SK-N-SH (cell line): Measurements from ENCODE around the gene SAXO2. TPM values are rescaled to one million over a fixed set of nuclear protein-coding genes. Genes with fewer than 3 reads are reported as not detected.
"Not testable (repeated sequence)": the region's sequence is repeated elsewhere in the genome, so short reads cannot be mapped to it uniquely, and the experiment has no call there.

Experiments used
- CTCF ChIA-PET: fragments of 300-600, 350-600 bp; formaldehyde crosslinking; extraction: SDS; loops from one replicate; lab custom pipeline; 2021; lab: Yijun Ruan, JAX
- POLR2A ChIA-PET: fragments of 350-600 bp; sonication (Branson Sonifier 250); formaldehyde crosslinking; extraction: SDS; loops from one replicate; lab custom pipeline; 2020; ENCODE audit warnings: antibody characterized with exemption, inconsistent platforms; lab: Yijun Ruan, JAX
- DNase-seq: peaks from one replicate; pipeline ENCODE4 v3.0.0; 2012
- H2AFZ ChIP-seq: fragments of 200-600 bp; sonication (generic); 2 replicates; pipeline ENCODE4 v1.8.1; 2016; ENCODE audit warnings: antibody characterized with exemption, mild to moderate bottlenecking, low read depth
- H3F3A ChIP-seq: fragments of 200-600 bp; sonication (generic); replicated peaks from 2 replicates; pipeline ENCODE3; 2016; ENCODE audit warnings: antibody characterized with exemption, mild to moderate bottlenecking; ENCODE audit not compliant: insufficient read depth
- H3K27ac ChIP-seq, 2 experiments: fragments of 200-500 bp in 1 of 2; fragments of 200-600 bp in 1 of 2; sonication (Bioruptor generic) in 1 of 2; sonication (generic), shearing (Covaris generic) in 1 of 2; 2 replicates each; pipeline versions ENCODE4 v1.5.1 to v1.6.1; 2014 to 2016; ENCODE audit warnings: low read depth in 2 of 2, inconsistent platforms in 1 of 2, low read length in 1 of 2, mild to moderate bottlenecking in 1 of 2, mixed read lengths in 1 of 2
- H3K27me3 ChIP-seq: fragments of 200-600 bp; sonication (generic), shearing (Covaris generic); 2 replicates; pipeline ENCODE4 v1.6.1; 2016; ENCODE audit warnings: mixed run types; ENCODE audit not compliant: insufficient read depth
- H3K36me3 ChIP-seq, 2 experiments: fragments of 200-500 bp in 1 of 2; fragments of 200-600 bp in 1 of 2; sonication (Bioruptor generic) in 1 of 2; sonication (generic) in 1 of 2; replicated peaks in 1 of 2; 2 replicates each; pipeline versions ENCODE3 to v1.5.1; 2014 to 2016; ENCODE audit warnings: low read length in 1 of 2, mild to moderate bottlenecking in 1 of 2; ENCODE audit not compliant: insufficient read depth in 2 of 2, control insufficient read depth in 1 of 2
- H3K4me1 ChIP-seq, 2 experiments: fragments of 200-500 bp in 1 of 2; fragments of 200-600 bp in 1 of 2; sonication (Bioruptor generic) in 1 of 2; sonication (generic), shearing (Covaris generic) in 1 of 2; 2 replicates each; pipeline versions ENCODE4 v1.5.1 to v1.6.1; 2014 to 2016; ENCODE audit warnings: low read depth in 1 of 2, low read length in 1 of 2, mixed run types in 1 of 2; ENCODE audit not compliant: insufficient read depth in 2 of 2, control insufficient read depth in 1 of 2
- H3K4me2 ChIP-seq: fragments of 200-600 bp; sonication (generic), shearing (Covaris generic); 2 replicates; pipeline ENCODE4 v1.6.1; 2017; ENCODE audit warnings: mixed run types
- H3K4me3 ChIP-seq, 2 experiments: fragments of 200-500 bp in 1 of 2; fragments of 200-600 bp in 1 of 2; sonication (Bioruptor generic) in 1 of 2; sonication (generic), shearing (Covaris generic) in 1 of 2; 2 replicates each; pipeline versions ENCODE4 v1.5.1 to v1.8.1; 2014 to 2016; ENCODE audit warnings: low read depth in 2 of 2, inconsistent platforms in 1 of 2, low read length in 1 of 2, mild to moderate bottlenecking in 1 of 2, mixed read lengths in 1 of 2, moderate library complexity in 1 of 2
- H3K79me2 ChIP-seq: fragments of 200-600 bp; sonication (generic); 2 replicates; pipeline ENCODE4 v1.8.1; 2017; ENCODE audit warnings: mild to moderate bottlenecking; ENCODE audit not compliant: insufficient read depth
- H3K9ac ChIP-seq: fragments of 200-600 bp; sonication (generic); 2 replicates; pipeline ENCODE4 v1.6.1; 2017; ENCODE audit warnings: mixed run types
- H3K9me2 ChIP-seq: fragments of 200-600 bp; sonication (generic); 2 replicates; pipeline ENCODE4 v1.6.1; 2017; ENCODE audit warnings: mixed run types
- H3K9me3 ChIP-seq: fragments of 200-600 bp; sonication (generic); 2 replicates; pipeline ENCODE4 v1.6.1; 2017; ENCODE audit warnings: mixed run types, mild to moderate bottlenecking, moderate library complexity
- H4K20me1 ChIP-seq: fragments of 200-600 bp; sonication (generic); 2 replicates; pipeline ENCODE4 v1.6.1; 2017; ENCODE audit warnings: mild to moderate bottlenecking, mixed run types; ENCODE audit not compliant: insufficient read depth
- EZH2phosphoT487 ChIP-seq: fragments of 200-600 bp; sonication (generic); IDR thresholded peaks from 2 replicates; pipeline ENCODE4 v1.6.1; 2017; ENCODE audit warnings: low read depth, mixed run types, mild to moderate bottlenecking, antibody characterized with exemption, moderate library complexity, borderline replicate concordance
- GABPA ChIP-seq: IDR thresholded peaks from 2 replicates; pipeline ENCODE4 v1.4.0; 2012; ENCODE audit warnings: low read depth, mild to moderate bottlenecking
- GATA2 ChIP-seq: sonication (generic); formaldehyde crosslinking; IDR thresholded peaks from 2 replicates; pipeline ENCODE4 v1.5.0; 2020; ENCODE audit warnings: mild to moderate bottlenecking, missing genetic modification reagents
- MAX ChIP-seq: IDR thresholded peaks from 2 replicates; pipeline ENCODE4 v1.4.0; 2012; ENCODE audit warnings: low read depth
- MEF2A ChIP-seq: IDR thresholded peaks from 2 replicates; pipeline ENCODE4 v1.4.0; 2012; ENCODE audit warnings: low read depth, borderline replicate concordance
- NFIC ChIP-seq: IDR thresholded peaks from 2 replicates; pipeline ENCODE4 v1.4.0; 2012; ENCODE audit warnings: borderline replicate concordance
- NRF1 ChIP-seq: IDR thresholded peaks from 2 replicates; pipeline ENCODE4 v1.6.1; 2012; ENCODE audit warnings: low read depth, mild to moderate bottlenecking, low read length
- PBX3 ChIP-seq: IDR thresholded peaks from 2 replicates; pipeline ENCODE4; 2012
- POLR2AphosphoS5 ChIP-seq: IDR thresholded peaks from 2 replicates; pipeline ENCODE4 v1.6.1; 2012; ENCODE audit warnings: low read depth, low read length
- RAD21 ChIP-seq: IDR thresholded peaks from 2 replicates; pipeline ENCODE4 v1.6.1; 2012; ENCODE audit warnings: mild to moderate bottlenecking, low read length
- REST ChIP-seq: IDR thresholded peaks from 2 replicates; pipeline ENCODE4 v1.6.1; 2012; ENCODE audit warnings: mild to moderate bottlenecking, low read depth, low read length, moderate library complexity
- RXRA ChIP-seq: IDR thresholded peaks from 2 replicates; pipeline ENCODE4 v1.4.0; 2012; ENCODE audit warnings: low read depth, mild to moderate bottlenecking, borderline replicate concordance
- SIN3A ChIP-seq: IDR thresholded peaks from 2 replicates; pipeline ENCODE4 v1.6.1; 2012; ENCODE audit warnings: low read depth, mild to moderate bottlenecking, low read length, moderate library complexity, borderline replicate concordance
- TAF1 ChIP-seq: IDR thresholded peaks from 2 replicates; pipeline ENCODE4 v1.6.1; 2012; ENCODE audit warnings: low read depth, mild to moderate bottlenecking, low read length, moderate library complexity, borderline replicate concordance
- TCF12 ChIP-seq: IDR thresholded peaks from 2 replicates; pipeline ENCODE4 v1.4.0; 2012
- USF2 ChIP-seq: fragments of 150-350 bp; IDR thresholded peaks from 2 replicates; pipeline ENCODE4 v1.6.1; 2017; ENCODE audit warnings: antibody characterized with exemption, low read length, low read depth, borderline replicate concordance
- YY1 ChIP-seq: IDR thresholded peaks from 2 replicates; pipeline ENCODE4 v1.4.0; 2012; ENCODE audit warnings: low read depth, mild to moderate bottlenecking
- WGBS: methylation state at CpG from one replicate; pipeline ENCODE4 v1.1.6; 2017; ENCODE audit warnings: low lambda C conversion rate; 5-methylcytosine and 5-hydroxymethylcytosine counted together
- polyA plus RNA-seq, 3 experiments: library from polyadenylated mRNA; depleted of rRNA; stranded (reverse); fragments of >200 nt; gene quantifications; 2 replicates each; pipeline ENCODE4 v1.2.3, GENCODE V29; 2012

SAXO2 gene
- polyA plus RNA-seq, 1 of the 3 experiments (the other 2 are of a cell fraction): 2.8 TPM

GRCh38 chr15:82231233-82231632, 31.4 kb upstream of the SAXO2 start (continued):
- TF ChIP-seq NRF1 (no peak), EZH2phosphoT487 (no peak), NFIC (no peak), TCF12 (no peak), MEF2A (no peak), MAX (no peak), SIN3A (no peak), PBX3 (no peak)

- H3K4me3 ChIP-seq: no peak overlapping the region
- ChIA-PET CTCF (no interaction called here), POLR2A (no interaction called here)
- H3K4me1 ChIP-seq: peaks cover 0 to 4% of the 10 kb centered on the region in 2 experiments; a peak in 2 of 4 replicates
- peaks cover 22 to 24% of the 10 kb centered on the region in 2 experiments for H3K36me3 ChIP-seq
- no peak overlapping the region for H3K27ac ChIP-seq
- H3K9me3 ChIP-seq: no peaks in the 10 kb centered on the region
- DNase-seq: peak; percentile 3
- H3K27me3 ChIP-seq: no peaks in the 10 kb centered on the region
- no peak overlapping the region for H2AFZ ChIP-seq
- H3K9me2 ChIP-seq: no peaks in the 10 kb centered on the region
- peaks cover 6% of the 10 kb centered on the region; the same call in 1 of the 2 replicates for H3K79me2 ChIP-seq
- no peak overlapping the region for H3K4me2 ChIP-seq
- no peaks in the 10 kb centered on the region for H4K20me1 ChIP-seq
- TF ChIP-seq USF2 (no peak), GATA2 (CRISPR knock-in tag) (no peak), YY1 (no peak), REST (no peak), MEF2A (no peak), MAX (no peak), EZH2phosphoT487 (no peak), RAD21 (no peak), POLR2AphosphoS5 (no peak), GABPA (no peak), TCF12 (no peak), RXRA (no peak), TAF1 (no peak)
- peaks cover 3% of the 10 kb centered on the region for H3F3A ChIP-seq
- 88% methylated on average over 2 of the region's 2 CpGs for WGBS
- H3K9ac ChIP-seq: no peak overlapping the region
These were observed 30.8 kb upstream of the SAXO2 start for GRCh38 chr15:82231842-82232241.

GRCh38 chr15:82237944-82238534, 24.6 kb upstream of the SAXO2 start:
- H3K27me3 ChIP-seq, CTCF ChIA-PET: not testable (repeated sequence)
- 91% methylated on average over 3 of the region's 3 CpGs for WGBS

More at GRCh38 chr15:82237944-82238534, 24.6 kb upstream of the SAXO2 start:
- H3K4me1 ChIP-seq, H3K4me3 ChIP-seq, H3F3A ChIP-seq, H4K20me1 ChIP-seq, H3K9ac ChIP-seq, H3K9me3 ChIP-seq, H2AFZ ChIP-seq, DNase-seq, H3K9me2 ChIP-seq, H3K4me2 ChIP-seq, H3K27ac ChIP-seq, POLR2A ChIA-PET: not testable (repeated sequence)
- Histone ChIP-seq H3K36me3 (peaks cover 19 to 29% of the 10 kb centered on the region in 2 experiments), H3K79me2 (peaks cover 11% of the 10 kb centered on the region; the same call in 1 of the 2 replicates)
